Measurements from ENCODE around the gene GATAD2B. TPM values are rescaled to one million over a fixed set of nuclear protein-coding genes. Genes with fewer than 3 reads are reported as not detected.
A peak's percentile ranks its signal among the peaks of the same experiment; 100 is the strongest.

GATAD2B gene
- total and polyA plus RNA-seq, 2 donors (not counting 1 experiment from before 2014, with no cell fraction given): 4.8 to 5.2 TPM

DNA sequence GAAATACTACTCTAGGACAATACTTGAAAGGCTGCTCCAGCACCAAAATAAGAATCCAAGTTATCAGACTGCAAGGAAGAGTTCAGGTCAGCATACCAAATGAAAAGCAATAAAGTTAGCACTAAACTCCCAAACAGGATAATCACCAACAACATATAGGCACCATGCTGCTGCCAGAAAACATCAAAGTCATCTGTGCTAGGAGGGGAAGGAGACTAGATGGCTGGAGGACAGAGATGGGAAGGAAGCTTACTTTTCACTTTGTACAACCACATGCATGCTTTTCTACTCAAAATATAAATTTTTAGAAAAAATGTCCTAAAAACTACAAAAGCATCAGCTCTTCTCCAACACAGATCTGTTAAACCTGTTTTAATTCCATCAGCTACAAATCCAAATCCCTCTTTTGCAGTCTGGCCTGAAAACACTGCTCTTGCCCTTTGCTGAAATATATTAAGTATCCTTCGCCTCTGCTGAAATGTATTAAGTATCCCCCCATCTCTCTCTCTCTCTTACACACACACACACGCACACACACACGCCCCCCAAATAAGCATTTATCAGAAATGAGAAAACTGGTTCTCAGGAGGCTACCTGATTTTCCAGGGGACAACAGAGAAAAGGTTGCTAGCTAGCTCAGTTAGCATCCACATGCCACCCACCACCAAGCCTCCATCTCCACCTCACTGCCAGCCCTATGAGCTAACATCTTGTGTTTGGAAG lies 1.5 kb downstream of the GATAD2B start:
- H3K4me2 ChIP-seq (ENCODE audit: extremely low read depth, insufficient read depth, low read length): peak overlapping the region; percentile 97
- H3K4me1 ChIP-seq (ENCODE audit: control insufficient read depth, extremely low read depth, insufficient read depth, low read length): peaks cover 18% of the 10 kb centered on the region
- no peak overlapping the region for H3K9ac ChIP-seq (ENCODE audit: insufficient read depth, low read length)
- TF ChIP-seq, protein P1, sequence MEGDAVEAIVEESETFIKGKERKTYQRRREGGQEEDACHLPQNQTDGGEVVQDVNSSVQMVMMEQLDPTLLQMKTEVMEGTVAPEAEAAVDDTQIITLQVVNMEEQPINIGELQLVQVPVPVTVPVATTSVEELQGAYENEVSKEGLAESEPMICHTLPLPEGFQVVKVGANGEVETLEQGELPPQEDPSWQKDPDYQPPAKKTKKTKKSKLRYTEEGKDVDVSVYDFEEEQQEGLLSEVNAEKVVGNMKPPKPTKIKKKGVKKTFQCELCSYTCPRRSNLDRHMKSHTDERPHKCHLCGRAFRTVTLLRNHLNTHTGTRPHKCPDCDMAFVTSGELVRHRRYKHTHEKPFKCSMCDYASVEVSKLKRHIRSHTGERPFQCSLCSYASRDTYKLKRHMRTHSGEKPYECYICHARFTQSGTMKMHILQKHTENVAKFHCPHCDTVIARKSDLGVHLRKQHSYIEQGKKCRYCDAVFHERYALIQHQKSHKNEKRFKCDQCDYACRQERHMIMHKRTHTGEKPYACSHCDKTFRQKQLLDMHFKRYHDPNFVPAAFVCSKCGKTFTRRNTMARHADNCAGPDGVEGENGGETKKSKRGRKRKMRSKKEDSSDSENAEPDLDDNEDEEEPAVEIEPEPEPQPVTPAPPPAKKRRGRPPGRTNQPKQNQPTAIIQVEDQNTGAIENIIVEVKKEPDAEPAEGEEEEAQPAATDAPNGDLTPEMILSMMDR (conservative IDR thresholded peaks at IDR 0.05 in 1 of 2, IDR thresholded peaks at IDR 0.05 in 1 of 2; ENCODE audit: low read depth in 1 of 2, low read length in 2 of 2): no peak
- TF ChIP-seq EZH2 (IDR thresholded peaks at IDR 0.05; ENCODE audit: low read length, missing control alignments): no peak
- peaks cover 3% of the 10 kb centered on the region for H4K20me1 ChIP-seq (ENCODE audit: control insufficient read depth, extremely low read depth, insufficient read depth, low read length)
- H3K27ac ChIP-seq (ENCODE audit: insufficient read depth, low read length): peak overlapping the region; percentile 57
- H3K27me3 ChIP-seq (ENCODE audit: control insufficient read depth, insufficient read depth, low read length): no peaks in the 10 kb centered on the region
- H2AFZ ChIP-seq (ENCODE audit: low read length): no peak overlapping the region
- peaks cover 38% of the 10 kb centered on the region for H3K79me2 ChIP-seq (ENCODE audit: control insufficient read depth, insufficient read depth, low read length)
- no peaks in the 10 kb centered on the region for H3K9me3 ChIP-seq (ENCODE audit: control insufficient read depth, insufficient read depth, low read depth, low read length)
- DNase-seq (ENCODE audit: low read depth in 2 of 2): no peak
- H3K4me3 ChIP-seq (replicated peaks in 1 of 4; ENCODE audit: control extremely low read depth in 1 of 4, insufficient read depth in 1 of 4, low read depth in 3 of 4, low read length in 4 of 4): peak overlapping the region; percentile 78 to 92 (median 86)
- H3K36me3 ChIP-seq (ENCODE audit: control insufficient read depth, insufficient read depth, low read length): no peaks in the 10 kb centered on the region

DNA sequence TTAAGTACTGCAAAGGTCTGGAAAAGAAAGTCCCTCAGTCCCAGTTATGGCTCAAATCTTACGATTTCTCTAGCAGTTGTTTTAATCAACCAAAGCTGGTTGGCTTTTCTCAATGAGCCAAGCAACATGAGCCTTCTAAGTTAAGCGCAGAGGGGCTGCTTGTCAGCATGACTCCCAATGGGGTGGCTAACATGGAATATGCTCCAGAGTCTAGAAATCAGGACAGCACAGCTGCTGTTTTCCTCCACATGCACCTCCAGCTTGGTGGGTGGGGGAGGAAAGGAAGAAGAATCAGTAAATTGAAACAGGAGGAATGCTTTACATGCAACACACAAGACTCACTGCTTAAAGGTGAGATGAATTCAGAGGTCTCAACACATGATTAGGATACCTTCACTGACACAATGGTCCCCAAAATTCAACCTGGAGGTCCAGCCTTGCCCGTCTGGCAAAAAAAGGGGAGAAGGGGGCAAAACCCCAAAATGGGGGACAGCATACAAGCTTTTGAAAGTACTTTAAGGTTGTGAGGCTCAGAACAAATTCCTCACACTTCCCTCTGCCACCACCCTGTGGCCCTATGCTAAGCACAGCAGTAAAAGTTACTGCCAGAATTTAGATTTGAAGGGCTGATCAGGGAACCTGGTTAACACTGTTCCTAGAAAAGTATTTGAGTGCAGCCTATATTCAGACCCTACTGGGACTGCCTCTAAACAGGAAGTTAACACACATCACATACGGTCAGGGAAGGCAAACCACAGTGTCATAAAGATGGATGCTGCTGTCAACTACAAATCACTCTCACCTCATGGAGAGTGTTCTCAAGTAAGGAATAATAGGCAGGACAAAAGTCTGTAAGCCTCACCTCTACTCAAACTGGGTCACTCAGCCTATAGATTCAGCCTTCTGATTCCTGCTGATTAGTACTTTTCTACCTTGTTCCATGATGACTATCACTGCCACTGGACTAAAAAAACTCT lies 2.6 kb downstream of the GATAD2B start:
- Histone ChIP-seq H3K9me3 (ENCODE audit: control insufficient read depth, insufficient read depth, low read depth, low read length) (no peaks in the 10 kb centered on the region), H3K36me3 (ENCODE audit: control insufficient read depth, insufficient read depth, low read length) (no peaks in the 10 kb centered on the region), H3K4me1 (ENCODE audit: control insufficient read depth, extremely low read depth, insufficient read depth, low read length) (peaks cover 18% of the 10 kb centered on the region), H3K4me3 (replicated peaks in 1 of 4; ENCODE audit: control extremely low read depth in 1 of 4, insufficient read depth in 1 of 4, low read depth in 3 of 4, low read length in 4 of 4) (peak overlapping the region; percentile 21 to 92 (median 80)), H3K27ac (ENCODE audit: insufficient read depth, low read length) (no peak overlapping the region), H2AFZ (ENCODE audit: low read length) (no peak overlapping the region), H4K20me1 (ENCODE audit: control insufficient read depth, extremely low read depth, insufficient read depth, low read length) (peaks cover 3% of the 10 kb centered on the region), H3K9ac (ENCODE audit: insufficient read depth, low read length) (no peak overlapping the region), H3K4me2 (ENCODE audit: extremely low read depth, insufficient read depth, low read length) (peak overlapping the region; percentile 72), H3K27me3 (ENCODE audit: control insufficient read depth, insufficient read depth, low read length) (no peaks in the 10 kb centered on the region), H3K79me2 (ENCODE audit: control insufficient read depth, insufficient read depth, low read length) (peaks cover 42% of the 10 kb centered on the region)
- peak; percentile 18 to 64 for DNase-seq (ENCODE audit: low read depth in 2 of 2)
- TF ChIP-seq, protein P1 (conservative IDR thresholded peaks at IDR 0.05 in 1 of 2, IDR thresholded peaks at IDR 0.05 in 1 of 2; ENCODE audit: low read depth in 1 of 2, low read length in 2 of 2): peak; percentile 41 to 43
- no peak for TF ChIP-seq EZH2 (IDR thresholded peaks at IDR 0.05; ENCODE audit: low read length, missing control alignments)

DNA sequence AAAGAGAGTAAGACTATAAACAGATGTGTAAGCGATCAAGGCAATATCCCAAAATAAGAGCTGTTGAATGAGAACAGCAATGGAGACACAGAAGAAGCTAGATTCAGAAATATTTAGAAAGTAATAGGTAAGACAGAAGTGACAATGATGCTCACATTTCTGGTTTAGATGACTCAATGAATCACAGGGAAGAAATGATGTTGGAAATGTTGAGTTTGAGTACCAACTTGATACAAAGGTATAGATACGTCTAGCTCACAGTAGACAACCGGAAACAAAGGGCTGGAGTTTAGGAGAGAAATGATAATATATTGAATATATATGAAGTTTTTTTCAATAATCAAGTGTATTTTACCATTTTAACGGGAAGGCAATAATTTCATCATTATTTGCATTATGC lies 6.5 kb downstream of the GATAD2B start:
- no peak overlapping the region for H3K9ac ChIP-seq (ENCODE audit: insufficient read depth, low read length)
- H3K27ac ChIP-seq (ENCODE audit: insufficient read depth, low read length): no peak overlapping the region
- H3K4me3 ChIP-seq (replicated peaks in 1 of 4; ENCODE audit: control extremely low read depth in 1 of 4, insufficient read depth in 1 of 4, low read depth in 3 of 4, low read length in 4 of 4): no peak overlapping the region
- H3K79me2 ChIP-seq (ENCODE audit: control insufficient read depth, insufficient read depth, low read length): peaks cover 43% of the 10 kb centered on the region
- H3K27me3 ChIP-seq (ENCODE audit: control insufficient read depth, insufficient read depth, low read length): no peaks in the 10 kb centered on the region
- no peaks in the 10 kb centered on the region for H3K9me3 ChIP-seq (ENCODE audit: control insufficient read depth, insufficient read depth, low read depth, low read length)
- peaks cover 2% of the 10 kb centered on the region for H3K36me3 ChIP-seq (ENCODE audit: control insufficient read depth, insufficient read depth, low read length)
- peaks cover 3% of the 10 kb centered on the region for H4K20me1 ChIP-seq (ENCODE audit: control insufficient read depth, extremely low read depth, insufficient read depth, low read length)
- DNase-seq (ENCODE audit: low read depth in 2 of 2): no peak
- H3K4me1 ChIP-seq (ENCODE audit: control insufficient read depth, extremely low read depth, insufficient read depth, low read length): peaks cover 11% of the 10 kb centered on the region
- TF ChIP-seq EZH2 (IDR thresholded peaks at IDR 0.05; ENCODE audit: low read length, missing control alignments): no peak
- TF ChIP-seq, protein P1 (conservative IDR thresholded peaks at IDR 0.05 in 1 of 2, IDR thresholded peaks at IDR 0.05 in 1 of 2; ENCODE audit: low read depth in 1 of 2, low read length in 2 of 2): no peak
- H2AFZ ChIP-seq (ENCODE audit: low read length): no peak overlapping the region
- no peak overlapping the region for H3K4me2 ChIP-seq (ENCODE audit: extremely low read depth, insufficient read depth, low read length)

All from fibroblast of lung (primary cell).